Mammary epithelial cell (primary cell): ENCODE measurements around the gene FCF1.

Experiments used
- CTCF ChIP-seq, 2 donors: IDR thresholded peaks in 1 of 2; conservative IDR thresholded peaks in 1 of 2; 2 replicates each; pipeline ENCODE4 v1.5.1; 2011 to 2012; ENCODE audit warnings: inconsistent platforms in 2 of 2, low read length in 2 of 2, mild to moderate bottlenecking in 2 of 2, control low read depth in 1 of 2, low read depth in 1 of 2; ENCODE audit not compliant: insufficient read depth in 1 of 2; ENCODE audit errors: extremely low read depth in 1 of 2
- EZH2 ChIP-seq: IDR thresholded peaks from 2 replicates; pipeline ENCODE4 v1.6.1; 2012; ENCODE audit warnings: low read length, inconsistent platforms, borderline replicate concordance

GRCh38 chr14:74667758-74668157 lies 45.2 kb upstream of the FCF1 start:
- TF ChIP-seq EZH2 (no peak), CTCF (conservative IDR thresholded peaks at IDR 0.05 in 1 of 2, IDR thresholded peaks at IDR 0.05 in 1 of 2; ENCODE audit: extremely low read depth in 1 of 2, insufficient read depth in 1 of 2, low read depth in 1 of 2, low read length in 2 of 2) (no peak)
